Measurements from ENCODE around the gene FBXW11. TPM values are rescaled to one million over a fixed set of nuclear protein-coding genes. Genes with fewer than 3 reads are reported as not detected.
"Not testable (repeated sequence)": the region's sequence is repeated elsewhere in the genome, so short reads cannot be mapped to it uniquely, and the experiment has no call there.

The FBXW11 gene
- total and polyA plus RNA-seq, 12 donors: 5.3 to 108 (median 76.6) TPM

DNA sequence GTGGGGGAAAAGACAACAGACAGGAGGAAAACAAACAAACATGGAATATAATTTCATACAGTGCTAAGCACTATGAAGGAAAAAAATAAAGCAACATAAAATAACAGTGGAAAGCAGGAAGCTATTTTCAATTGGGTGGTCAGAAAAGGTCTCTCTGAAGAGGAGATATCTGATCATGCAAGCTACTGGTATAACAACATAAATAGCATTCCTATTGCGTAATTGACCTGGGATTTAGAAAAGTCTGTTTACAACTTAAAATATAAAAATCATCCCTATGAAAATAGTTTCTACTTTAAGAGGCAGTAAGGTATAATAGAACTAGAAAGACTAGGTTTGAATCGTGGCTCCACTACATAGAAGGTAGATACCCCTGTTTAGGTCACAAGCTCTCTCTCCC is 61.4 kb downstream of the FBXW11 start:
- no peaks in the 10 kb centered on the region for H3K27me3 ChIP-seq
- DNase-seq: no peak
- no peak overlapping the region for H3K4me3 ChIP-seq
- no peaks in the 10 kb centered on the region for H3K36me3 ChIP-seq
- 73% methylated on average over 2 of the region's 2 CpGs for WGBS, 2 donors
- peak overlapping the region in 2 of 10 donors; percentile 21 to 48 for H3K27ac ChIP-seq
- H3K9me3 ChIP-seq: no peaks in the 10 kb centered on the region
- intact Hi-C loops (cut with DNase I): no loop called here
- ATAC-seq: no peak
- TF ChIP-seq, protein P1, sequence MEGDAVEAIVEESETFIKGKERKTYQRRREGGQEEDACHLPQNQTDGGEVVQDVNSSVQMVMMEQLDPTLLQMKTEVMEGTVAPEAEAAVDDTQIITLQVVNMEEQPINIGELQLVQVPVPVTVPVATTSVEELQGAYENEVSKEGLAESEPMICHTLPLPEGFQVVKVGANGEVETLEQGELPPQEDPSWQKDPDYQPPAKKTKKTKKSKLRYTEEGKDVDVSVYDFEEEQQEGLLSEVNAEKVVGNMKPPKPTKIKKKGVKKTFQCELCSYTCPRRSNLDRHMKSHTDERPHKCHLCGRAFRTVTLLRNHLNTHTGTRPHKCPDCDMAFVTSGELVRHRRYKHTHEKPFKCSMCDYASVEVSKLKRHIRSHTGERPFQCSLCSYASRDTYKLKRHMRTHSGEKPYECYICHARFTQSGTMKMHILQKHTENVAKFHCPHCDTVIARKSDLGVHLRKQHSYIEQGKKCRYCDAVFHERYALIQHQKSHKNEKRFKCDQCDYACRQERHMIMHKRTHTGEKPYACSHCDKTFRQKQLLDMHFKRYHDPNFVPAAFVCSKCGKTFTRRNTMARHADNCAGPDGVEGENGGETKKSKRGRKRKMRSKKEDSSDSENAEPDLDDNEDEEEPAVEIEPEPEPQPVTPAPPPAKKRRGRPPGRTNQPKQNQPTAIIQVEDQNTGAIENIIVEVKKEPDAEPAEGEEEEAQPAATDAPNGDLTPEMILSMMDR (IDR thresholded peaks at IDR 0.05): no peak
- peaks cover 2 to 45% (median 34%) of the 10 kb centered on the region in 9 donors for H3K4me1 ChIP-seq

DNA sequence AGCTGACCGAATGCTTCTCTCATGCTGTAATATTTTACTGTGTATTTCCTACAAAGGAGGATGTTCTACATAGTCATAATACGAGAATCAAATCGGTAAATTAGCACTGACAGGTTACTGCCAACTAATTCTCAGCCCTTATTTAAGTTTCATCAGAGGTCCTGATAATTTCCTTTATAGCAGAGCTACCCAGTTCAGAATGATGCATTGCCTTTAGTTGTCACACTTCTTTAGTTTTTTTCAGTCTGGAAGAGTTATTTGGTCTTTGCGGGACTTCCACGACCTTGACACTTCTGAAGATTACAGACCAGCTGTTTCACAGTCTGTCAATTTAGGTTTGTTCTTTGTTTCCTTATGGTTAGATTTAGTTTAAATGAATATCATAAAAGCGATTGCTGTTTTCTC is 64.3 kb downstream of the FBXW11 start:
- intact Hi-C loops (cut with DNase I); DNase-seq; H3K9me3 ChIP-seq; H3K4me3 ChIP-seq; ATAC-seq; H3K36me3 ChIP-seq; H3K27me3 ChIP-seq; H3K27ac ChIP-seq: not testable (repeated sequence)
- H3K4me1 ChIP-seq: peaks cover 2 to 48% (median 36%) of the 10 kb centered on the region in 9 donors
- 56 to 67% methylated on average over 3 to 4 of the region's 6 CpGs for WGBS, 2 donors

DNA sequence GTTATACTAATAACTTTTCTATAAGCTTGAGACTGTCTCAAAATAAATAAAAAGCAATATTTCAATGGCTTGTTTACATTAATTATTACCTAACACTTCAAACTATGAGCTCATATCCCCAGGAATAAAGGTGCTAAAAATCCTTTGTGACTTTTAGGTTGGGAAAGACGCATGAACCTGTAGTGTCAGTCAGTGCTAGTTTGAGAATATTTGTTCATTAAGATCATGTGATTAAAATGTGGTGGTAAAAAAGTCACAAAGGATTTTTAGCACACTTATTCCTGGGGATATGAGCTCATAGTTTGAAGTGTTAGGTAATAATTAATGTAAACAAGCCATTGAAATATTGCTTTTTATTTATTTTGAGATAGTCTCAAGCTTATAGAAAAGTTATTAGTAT is 64.8 kb downstream of the FBXW11 start:
- Histone ChIP-seq H3K27ac (peak overlapping the region in 1 of 10 donors; percentile 30), H3K4me1 (peaks cover 2 to 48% (median 36%) of the 10 kb centered on the region in 9 donors)
- H3K9me3 ChIP-seq; H3K36me3 ChIP-seq; H3K4me3 ChIP-seq; H3K27me3 ChIP-seq; DNase-seq; intact Hi-C loops (cut with DNase I): not testable (repeated sequence)
- peak in 1 of 8 donors; percentile 25 for ATAC-seq
- WGBS, 2 donors: 57 to 65% methylated on average over 1 of the region's 1 CpG

DNA sequence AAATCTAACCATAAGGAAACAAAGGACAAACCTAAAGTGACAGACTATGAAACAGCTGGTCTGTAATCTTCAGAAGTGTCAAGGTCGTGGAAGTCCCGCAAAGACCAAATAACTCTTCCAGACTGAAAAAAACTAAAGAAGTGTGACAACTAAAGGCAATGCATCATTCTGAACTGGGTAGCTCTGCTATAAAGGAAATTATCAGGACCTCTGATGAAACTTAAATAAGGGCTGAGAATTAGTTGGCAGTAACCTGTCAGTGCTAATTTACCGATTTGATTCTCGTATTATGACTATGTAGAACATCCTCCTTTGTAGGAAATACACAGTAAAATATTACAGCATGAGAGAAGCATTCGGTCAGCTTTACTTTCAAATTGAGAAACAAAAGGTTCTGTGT is 65.2 kb downstream of the FBXW11 start:
- Histone ChIP-seq H3K4me1 (peaks cover 2 to 47% (median 36%) of the 10 kb centered on the region in 9 donors), H3K27ac (peak overlapping the region in 1 of 10 donors; percentile 30)
- DNase-seq; H3K27me3 ChIP-seq; H3K9me3 ChIP-seq; ATAC-seq; intact Hi-C loops (cut with DNase I); H3K36me3 ChIP-seq; H3K4me3 ChIP-seq: not testable (repeated sequence)
- 61 to 63% methylated on average over 2 to 3 of the region's 5 CpGs for WGBS, 2 donors

DNA sequence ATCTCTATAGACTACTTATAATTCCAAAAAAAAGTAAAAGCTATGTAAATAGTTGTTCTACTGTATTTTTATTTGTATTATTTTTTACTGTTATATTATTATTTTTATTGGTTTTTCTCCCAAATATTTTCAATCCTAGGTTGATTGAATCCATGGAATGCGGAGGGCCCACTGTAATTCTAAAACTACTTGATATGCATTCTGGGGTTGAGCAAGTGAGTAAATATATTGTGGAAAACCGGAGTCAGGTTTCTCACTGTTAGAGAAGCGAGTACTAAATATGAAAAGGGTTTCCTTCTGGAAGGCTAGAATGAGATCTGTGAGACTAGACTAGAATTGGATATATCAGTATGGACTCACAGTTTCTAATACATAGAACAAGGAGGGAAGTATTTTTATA is 66.5 kb downstream of the FBXW11 start:
- no peaks in the 10 kb centered on the region for H3K36me3 ChIP-seq
- TF ChIP-seq, protein P1 (IDR thresholded peaks at IDR 0.05): no peak
- H3K9me3 ChIP-seq: peaks cover 0 to 9% (median 1%) of the 10 kb centered on the region in 11 donors
- peak overlapping the region in 5 of 10 donors; percentile 16 to 50 (median 30) for H3K27ac ChIP-seq
- intact Hi-C loops (cut with DNase I): no loop called here
- peaks cover 2 to 40% (median 29%) of the 10 kb centered on the region in 9 donors for H3K4me1 ChIP-seq
- 95 to 97% methylated on average over 3 of the region's 3 CpGs for WGBS, 2 donors
- H3K4me3 ChIP-seq: no peak overlapping the region
- no peak for DNase-seq
- ATAC-seq: peak in 1 of 8 donors; percentile 13
- H3K27me3 ChIP-seq: no peaks in the 10 kb centered on the region

DNA sequence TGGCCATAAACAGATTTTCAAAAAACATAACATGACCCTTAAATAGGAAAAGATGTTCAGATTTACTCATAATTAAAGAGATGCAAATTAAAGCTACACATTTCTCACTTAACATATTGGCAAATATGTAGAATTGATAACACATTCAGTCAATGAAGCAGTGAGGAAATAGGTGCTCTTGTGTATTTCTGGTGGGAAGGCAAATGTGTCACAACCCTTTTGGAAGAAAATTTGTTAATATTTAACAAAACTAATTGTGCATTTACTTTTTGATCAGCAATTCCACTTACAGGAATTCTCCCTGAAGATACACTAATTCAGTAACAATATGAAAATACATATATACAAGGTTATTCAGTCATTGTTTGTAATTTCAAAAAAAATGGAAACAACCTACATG is 68.1 kb downstream of the FBXW11 start:
- H3K4me1 ChIP-seq: peaks cover 2 to 28% (median 22%) of the 10 kb centered on the region in 9 donors
- H3K27ac ChIP-seq: no peak overlapping the region
- H3K9me3 ChIP-seq: peaks cover 0 to 23% (median 10%) of the 10 kb centered on the region in 11 donors
- intact Hi-C loops (cut with DNase I): no loop called here
- H3K27me3 ChIP-seq: no peaks in the 10 kb centered on the region
- H3K36me3 ChIP-seq: no peaks in the 10 kb centered on the region
- H3K4me3 ChIP-seq: no peak overlapping the region
- ATAC-seq: no peak
- TF ChIP-seq, protein P1 (IDR thresholded peaks at IDR 0.05): no peak
- no peak for DNase-seq

All from heart right ventricle (tissue), 16 donors.